Measurements from ENCODE around the gene C1orf35.

The C1orf35 gene

GRCh38 chr1:228101994-228102790 is 933 bp downstream of the C1orf35 start:
- no peak for TF ChIP-seq Cebpa-rat (IDR thresholded peaks at IDR 0.05)
- peak overlapping the region in 10 of 11 experiments; percentile 3 to 86 (median 78); a peak in 15 of 22 replicates for H3K27ac ChIP-seq

DNA sequence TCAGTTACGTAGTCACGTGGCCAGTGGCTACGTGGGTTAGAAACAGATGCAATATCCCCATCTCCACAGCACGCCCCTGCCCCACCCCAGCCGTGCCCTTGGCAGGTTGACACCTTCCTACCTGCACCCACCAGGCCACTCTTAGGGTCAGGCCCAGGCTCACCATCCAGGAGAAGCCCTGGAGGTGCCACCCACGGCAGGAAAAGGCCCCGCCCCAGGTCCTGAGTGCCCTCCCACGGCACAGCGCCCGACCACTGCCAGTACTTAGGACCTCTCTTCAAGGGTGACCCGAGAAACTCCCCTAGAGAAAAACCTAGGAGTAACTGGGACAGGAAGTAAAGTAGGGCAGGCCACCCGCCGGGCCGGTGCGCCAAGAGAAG is 1.5 kb downstream of the C1orf35 start:
- H3K4me2 ChIP-seq: peak overlapping the region; percentile 91 to 98 (median 94)
- peaks cover 54 to 60% (median 58%) of the 10 kb centered on the region in 11 experiments for H4K20me1 ChIP-seq
- H3K4me3 ChIP-seq: peak overlapping the region; percentile 85 to 97 (median 92)
- no peaks in the 10 kb centered on the region for H3K27me3 ChIP-seq
- H3K36me3 ChIP-seq: peaks cover 56 to 66% (median 58%) of the 10 kb centered on the region in 11 experiments
- H3K27ac ChIP-seq: peak overlapping the region in 8 of 11 experiments; percentile 3 to 86 (median 80); a peak in 10 of 22 replicates
- H3K9me3 ChIP-seq (replicated peaks in 1 of 11): no peaks in the 10 kb centered on the region
- peaks cover 24 to 49% (median 29%) of the 10 kb centered on the region in 10 experiments for H3K4me1 ChIP-seq
- peak overlapping the region; percentile 75 to 94 (median 86) for H3K9ac ChIP-seq
- no peak for TF ChIP-seq Cebpa-rat (IDR thresholded peaks at IDR 0.05)

More at GRCh38 chr1:228101994-228102790, 933 bp downstream of the C1orf35 start:
- peaks cover 56 to 66% (median 58%) of the 10 kb centered on the region in 11 experiments for H3K36me3 ChIP-seq
- H3K4me2 ChIP-seq: peak overlapping the region; percentile 91 to 98 (median 94)
- H4K20me1 ChIP-seq: peaks cover 48 to 55% (median 53%) of the 10 kb centered on the region in 11 experiments
- no peaks in the 10 kb centered on the region for H3K9me3 ChIP-seq (replicated peaks in 1 of 11)
- H3K27me3 ChIP-seq: no peaks in the 10 kb centered on the region
- H3K9ac ChIP-seq: peak overlapping the region; percentile 75 to 94 (median 86)
- H3K4me1 ChIP-seq: peaks cover 24 to 49% (median 29%) of the 10 kb centered on the region in 10 experiments
- H3K4me3 ChIP-seq: peak overlapping the region; percentile 85 to 97 (median 92)

DNA sequence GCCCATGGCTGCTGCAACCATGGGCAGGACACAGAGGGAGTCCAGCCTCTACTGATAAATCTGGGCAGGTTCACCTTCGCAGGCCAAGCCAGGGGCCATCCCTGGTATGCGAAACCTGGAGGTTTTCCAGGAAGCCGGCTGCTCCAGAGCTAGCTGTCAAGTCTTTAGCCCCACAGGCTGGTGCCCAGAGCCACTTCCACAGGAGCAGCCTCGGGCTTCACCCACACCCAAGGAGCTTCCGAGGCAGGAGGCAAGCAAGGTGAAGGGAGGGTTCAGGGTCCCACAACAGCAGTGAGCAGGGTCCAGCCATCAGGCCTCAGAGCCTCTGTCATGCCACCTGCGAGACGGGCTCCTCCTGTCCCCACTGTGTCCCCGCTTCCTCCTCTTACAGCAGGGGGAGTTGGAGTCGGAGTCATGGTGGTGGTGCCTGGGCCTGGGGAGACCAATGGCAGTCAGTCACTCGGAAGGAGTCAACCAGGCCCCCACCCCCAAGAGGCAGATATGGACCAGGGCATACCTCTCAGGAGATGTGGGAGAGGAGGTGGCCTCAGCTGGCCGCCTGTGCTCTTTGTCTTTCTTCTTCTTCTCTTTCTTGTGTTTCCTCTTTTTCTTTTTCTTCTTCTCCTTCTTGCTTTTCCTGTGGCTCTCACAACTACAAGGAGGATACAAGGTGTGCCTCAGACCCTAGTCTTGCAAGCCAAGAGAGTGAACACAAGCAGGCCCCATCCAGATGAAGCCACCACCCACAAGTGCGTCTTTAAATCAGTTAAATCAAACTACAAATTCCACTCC is 2.1 kb downstream of the C1orf35 start:
- Histone ChIP-seq H3K27ac (no peak overlapping the region), H3K9me3 (replicated peaks in 1 of 11) (no peaks in the 10 kb centered on the region), H3K4me2 (peak overlapping the region; percentile 91 to 98 (median 94)), H3K36me3 (peaks cover 56 to 66% (median 58%) of the 10 kb centered on the region in 11 experiments), H3K9ac (peak overlapping the region in 10 of 11 experiments; percentile 75 to 94 (median 86); a peak in 17 of 22 replicates), H3K4me3 (peak overlapping the region in 8 of 10 experiments; percentile 85 to 97 (median 92); a peak in 14 of 20 replicates), H3K27me3 (no peaks in the 10 kb centered on the region), H3K4me1 (peaks cover 24 to 49% (median 29%) of the 10 kb centered on the region in 10 experiments), H4K20me1 (peaks cover 60 to 66% (median 64%) of the 10 kb centered on the region in 11 experiments)
- TF ChIP-seq Cebpa-rat (IDR thresholded peaks at IDR 0.05): no peak

DNA sequence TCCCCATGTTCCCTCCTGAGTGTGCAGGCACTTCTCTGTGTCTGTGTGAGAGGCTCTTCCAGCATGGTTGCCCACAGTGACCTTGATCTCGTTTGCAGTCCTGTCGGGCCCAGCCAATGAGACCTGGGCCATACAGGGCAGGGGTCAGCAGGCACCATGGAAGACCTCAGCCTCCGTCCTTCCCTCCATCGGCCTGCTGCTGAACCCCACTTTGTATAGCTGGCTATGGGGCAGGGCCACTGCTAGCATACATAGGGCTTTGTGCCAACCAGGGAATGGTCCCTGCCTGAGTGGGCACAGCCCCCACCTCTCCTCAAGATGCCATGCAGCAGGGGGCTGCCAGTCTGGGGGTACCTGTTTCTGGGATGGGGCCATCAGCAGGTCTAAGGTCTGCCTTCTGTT is 3.8 kb downstream of the C1orf35 start:
- peaks cover 66 to 71% (median 69%) of the 10 kb centered on the region in 11 experiments for H3K36me3 ChIP-seq

GRCh38 chr1:228098323-228098931 is 4.7 kb downstream of the C1orf35 start:
- no peak for TF ChIP-seq Cebpa-rat (IDR thresholded peaks at IDR 0.05)
- H3K9ac ChIP-seq: no peak overlapping the region
- H3K4me1 ChIP-seq: peaks cover 14 to 40% (median 18%) of the 10 kb centered on the region in 10 experiments
- no peaks in the 10 kb centered on the region for H3K27me3 ChIP-seq
- peaks cover 86 to 92% (median 90%) of the 10 kb centered on the region in 11 experiments for H4K20me1 ChIP-seq
- no peak overlapping the region for H3K4me3 ChIP-seq
- H3K9me3 ChIP-seq (replicated peaks in 1 of 11): peaks cover 13 to 24% (median 20%) of the 10 kb centered on the region in 11 experiments
- peaks cover 75 to 80% (median 78%) of the 10 kb centered on the region in 11 experiments for H3K36me3 ChIP-seq
- no peak overlapping the region for H3K27ac ChIP-seq
- no peak overlapping the region for H3K4me2 ChIP-seq

More for the DNA sequence above, 3.8 kb downstream of the C1orf35 start:
- no peak for TF ChIP-seq Cebpa-rat (IDR thresholded peaks at IDR 0.05)
- Histone ChIP-seq H3K9ac (no peak overlapping the region; a peak in 1 of 22 replicates), H3K27ac (no peak overlapping the region), H3K4me1 (peaks cover 23 to 49% (median 27%) of the 10 kb centered on the region in 10 experiments), H4K20me1 (peaks cover 77 to 82% (median 81%) of the 10 kb centered on the region in 11 experiments), H3K9me3 (replicated peaks in 1 of 11) (peaks cover 5 to 14% (median 11%) of the 10 kb centered on the region in 11 experiments), H3K27me3 (no peaks in the 10 kb centered on the region), H3K4me3 (no peak overlapping the region), H3K4me2 (no peak overlapping the region; a peak in 2 of 22 replicates)

GRCh38 chr1:228097333-228098081 is 5.6 kb downstream of the C1orf35 start:
- Histone ChIP-seq H4K20me1 (peaks cover 95 to 100% (median 99%) of the 10 kb centered on the region in 11 experiments), H3K27me3 (no peaks in the 10 kb centered on the region), H3K4me2 (no peak overlapping the region), H3K9ac (no peak overlapping the region), H3K9me3 (replicated peaks in 1 of 11) (peaks cover 15 to 33% (median 29%) of the 10 kb centered on the region in 11 experiments), H3K36me3 (peaks cover 85 to 89% (median 87%) of the 10 kb centered on the region in 11 experiments), H3K4me3 (no peak overlapping the region), H3K27ac (no peak overlapping the region), H3K4me1 (peaks cover 14 to 40% (median 18%) of the 10 kb centered on the region in 10 experiments)
- no peak for TF ChIP-seq Cebpa-rat (IDR thresholded peaks at IDR 0.05)

DNA sequence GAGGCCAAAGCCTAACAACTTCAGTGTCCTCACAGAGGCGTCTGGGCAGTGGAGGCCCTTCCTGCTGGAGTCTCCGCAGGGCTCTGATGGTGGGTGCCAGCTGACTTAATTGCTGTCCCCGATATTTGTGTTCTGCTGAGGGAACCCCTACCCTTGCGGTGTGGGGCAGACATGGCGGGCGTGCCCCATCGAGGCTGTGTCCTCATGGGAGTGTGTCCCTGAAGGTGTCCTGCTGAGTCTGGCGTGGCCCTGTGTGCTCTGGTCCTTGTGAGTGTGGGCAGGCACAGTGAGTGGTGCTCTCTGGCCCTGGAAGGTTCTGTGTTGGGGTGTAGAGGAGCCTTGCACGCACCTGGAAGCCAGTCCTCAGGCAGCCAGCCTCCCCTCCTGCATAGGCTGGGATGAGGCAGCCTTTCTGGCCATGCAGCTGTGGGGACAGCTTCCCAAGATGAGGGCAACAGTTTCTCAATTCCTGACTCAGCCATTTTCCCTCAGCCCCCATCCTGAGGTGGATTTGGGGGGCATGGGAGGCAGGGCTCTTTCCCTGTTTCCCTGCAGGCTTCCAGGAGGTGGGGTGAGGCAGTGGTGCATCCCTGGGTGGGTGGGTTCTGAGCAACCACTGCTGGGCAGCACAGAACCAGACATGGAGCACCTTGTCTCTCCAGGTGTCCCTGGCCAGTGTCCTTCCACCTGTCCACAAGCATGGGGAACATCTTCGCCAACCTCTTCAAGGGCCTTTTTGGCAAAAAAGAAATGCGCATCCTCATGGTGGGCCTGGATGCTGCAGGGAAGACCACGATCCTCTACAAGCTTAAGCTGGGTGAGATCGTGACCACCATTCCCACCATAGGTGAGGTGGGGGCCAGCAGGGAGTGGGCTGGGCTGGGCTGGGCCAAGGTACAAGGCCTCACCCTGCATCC is 6.5 kb downstream of the C1orf35 start:
- peaks cover 93 to 97% (median 96%) of the 10 kb centered on the region in 11 experiments for H3K36me3 ChIP-seq
- H3K9me3 ChIP-seq (replicated peaks in 1 of 11): peaks cover 15 to 41% (median 38%) of the 10 kb centered on the region in 11 experiments
- no peak overlapping the region for H3K27ac ChIP-seq
- H3K9ac ChIP-seq: peak overlapping the region in 1 of 11 experiments; percentile 5; a peak in 1 of 22 replicates
- no peak overlapping the region for H3K4me3 ChIP-seq
- peaks cover 100% of the 10 kb centered on the region in 11 experiments for H4K20me1 ChIP-seq
- no peak for TF ChIP-seq Cebpa-rat (IDR thresholded peaks at IDR 0.05)
- H3K4me2 ChIP-seq: no peak overlapping the region
- H3K27me3 ChIP-seq: no peaks in the 10 kb centered on the region
- peaks cover 10 to 37% (median 12%) of the 10 kb centered on the region in 10 experiments for H3K4me1 ChIP-seq

Measured in BLaER1 treated with 17β-estradiol and CSF1 and Interleukin-3, amounts not matched to agents 10 nM and 100 nM (cell line).